PC-3 (cell line): ENCODE results near the gene DAPK1. TPM values are rescaled to one million over a fixed set of nuclear protein-coding genes. Genes with fewer than 3 reads are reported as not detected.

Experiments
- ATAC-seq: fragments of 200-7000 bp; cut with Tn5 transposase; 2 replicates; pipeline ENCODE4 v1.9.1; 2020; ENCODE audit warnings: mild to moderate bottlenecking, moderate library complexity
- BruUV-seq: library from RNA; stranded (reverse); fragments of 400-500 nt; replicated peaks from 2 replicates; lab custom pipeline; 2021; lab: Mats Ljungman, UMichigan
- CTCF ChIA-PET: fragments of 300-600 bp; sonication (Branson Sonifier 250); formaldehyde crosslinking; loops from one replicate; lab custom pipeline; 2022; ENCODE audit warnings: antibody characterized with exemption; lab: Charles Lee
- POLR2A ChIA-PET: fragments of 300-600 bp; sonication (Branson Sonifier 250); formaldehyde crosslinking; loops from one replicate; lab custom pipeline; 2022; ENCODE audit warnings: antibody characterized with exemption; ENCODE audit not compliant: unreplicated experiment; lab: Charles Lee
- DNase-seq: peaks from one replicate; pipeline ENCODE4 v3.0.0-alpha.2; 2015
- H2AFZ ChIP-seq: fragments of 300-600 bp; sonication (generic); 2 replicates; pipeline ENCODE4 v1.6.0; 2016; ENCODE audit warnings: antibody characterized with exemption, low read length
- H3F3A ChIP-seq: fragments of 300-600 bp; sonication (generic); one replicate; pipeline ENCODE4 v1.6.0; 2017; ENCODE audit warnings: antibody characterized with exemption, low read length, control low read depth, mild to moderate bottlenecking; ENCODE audit not compliant: unreplicated experiment
- H3K27ac ChIP-seq: fragments of 300-600 bp; sonication (generic); 2 replicates; pipeline ENCODE4 v1.5.1; 2016; ENCODE audit warnings: mild to moderate bottlenecking, low read length
- H3K27me3 ChIP-seq: fragments of 300-600 bp; sonication (generic); 2 replicates; pipeline ENCODE4 v1.6.1; 2016; ENCODE audit warnings: low read length, mixed read lengths
- H3K36me3 ChIP-seq: fragments of 300-600 bp; sonication (generic); 2 replicates; pipeline ENCODE4 v1.6.1; 2016; ENCODE audit warnings: low read depth, mixed run types, low read length, mixed read lengths
- H3K4me1 ChIP-seq: fragments of 300-600 bp; sonication (generic); 2 replicates; pipeline ENCODE4 v1.5.1; 2016; ENCODE audit warnings: low read length; ENCODE audit not compliant: insufficient read depth
- H3K4me2 ChIP-seq: fragments of 300-600 bp; sonication (generic); 2 replicates; pipeline ENCODE4 v1.6.0; 2016; ENCODE audit warnings: low read length
- H3K4me3 ChIP-seq: fragments of 300-600 bp; sonication (generic); 2 replicates; pipeline ENCODE4 v1.5.1; 2016; ENCODE audit warnings: mild to moderate bottlenecking, low read length, mixed read lengths
- H3K79me2 ChIP-seq: fragments of 300-600 bp; sonication (generic); 2 replicates; pipeline ENCODE4 v1.6.1; 2017; ENCODE audit warnings: low read length, mixed read lengths
- H3K9ac ChIP-seq: fragments of 300-600 bp; sonication (generic); 2 replicates; pipeline ENCODE4 v1.6.0; 2016; ENCODE audit warnings: mild to moderate bottlenecking, low read length
- H3K9me2 ChIP-seq: fragments of 300-600 bp; sonication (generic); replicated peaks from 2 replicates; pipeline ENCODE4 v1.6.1; 2016; ENCODE audit warnings: mixed run types, low read length, mixed read lengths
- H3K9me3 ChIP-seq: fragments of 300-600 bp; sonication (generic); 2 replicates; pipeline ENCODE4 v1.6.1; 2016; ENCODE audit warnings: low read length, mixed read lengths
- H4K20me1 ChIP-seq: fragments of 300-600 bp; sonication (generic); 2 replicates; pipeline ENCODE4 v1.6.1; 2016; ENCODE audit warnings: low read length, mixed read lengths
- CTCF ChIP-seq: fragments of 300-600 bp; sonication (generic); conservative IDR thresholded peaks from 2 replicates; pipeline ENCODE4 v1.5.1; 2017; ENCODE audit warnings: antibody characterized with exemption, low read depth, mild to moderate bottlenecking, low read length
- EZH2 ChIP-seq: fragments of 300-600 bp; sonication (generic); IDR thresholded peaks from one replicate; pipeline ENCODE4 v1.6.1; 2017; ENCODE audit warnings: antibody characterized with exemption, mild to moderate bottlenecking, low read length; ENCODE audit not compliant: unreplicated experiment
- EZH2phosphoT487 ChIP-seq: fragments of 300-600 bp; sonication (generic); IDR thresholded peaks from 2 replicates; pipeline ENCODE4 v1.6.1; 2018; ENCODE audit warnings: mild to moderate bottlenecking, antibody characterized with exemption, low read length, borderline replicate concordance
- intact Hi-C: fragments of 100-400 bp; cut with micrococcal nuclease; formaldehyde crosslinking; loops from 2 replicates; pipeline ENCODE4 v1.9.0; 2023
- total RNA-seq: library from RNA; depleted of rRNA; stranded (reverse); fragments of >200 nt; gene quantifications from 2 replicates; pipeline ENCODE4 v1.2.3, GENCODE V29; 2014

Gene DAPK1
- total RNA-seq, 1 experiment from 2014 or later = not detected

DNA sequence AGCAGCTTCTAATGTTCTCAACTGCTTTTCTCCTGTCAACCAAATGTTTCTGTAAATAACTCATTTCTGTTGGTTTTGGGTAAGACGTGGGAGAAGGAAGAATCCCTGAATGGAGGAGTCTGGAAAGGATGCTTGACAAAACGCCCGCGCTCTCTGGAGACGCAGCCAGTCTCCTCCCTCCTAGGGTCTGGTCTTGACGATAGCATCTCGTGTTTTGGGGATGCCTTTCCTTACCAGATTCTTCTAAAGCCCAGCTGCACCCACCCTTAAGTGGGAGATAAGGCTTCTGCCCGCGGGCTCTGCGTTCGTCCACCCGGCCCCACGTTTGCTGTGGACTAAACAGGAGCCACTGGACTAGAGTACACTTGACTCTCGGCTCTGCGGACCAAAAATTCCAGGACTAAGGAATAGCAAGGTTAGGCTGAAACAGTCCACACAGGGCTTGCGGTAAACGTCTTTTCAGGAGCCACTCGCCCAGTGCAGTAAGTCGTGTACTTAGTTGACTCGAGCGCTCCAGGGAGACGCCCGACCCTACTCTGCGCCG lies 227.8 kb downstream of the DAPK1 start:
- peak overlapping the region; percentile 87 for H3K9ac ChIP-seq
- no peaks in the 10 kb centered on the region for H4K20me1 ChIP-seq
- no peaks in the 10 kb centered on the region for H3K9me2 ChIP-seq
- ChIA-PET CTCF (no interaction called here), POLR2A (interaction anchor here (1.3 kb wide), 1 partner anchor 13 kb away, joined by 4 read pairs; no protein-coding TSS in a partner anchor)
- no peaks in the 10 kb centered on the region for H3K27me3 ChIP-seq
- H3F3A ChIP-seq = no peaks in the 10 kb centered on the region
- intact Hi-C loops = no loop called here
- TSS peak; percentile 18 for BruUV-seq
- H3K27ac ChIP-seq = no peak overlapping the region
- H3K79me2 ChIP-seq = peaks cover 9% of the 10 kb centered on the region
- peak overlapping the region; percentile 96 for H3K4me2 ChIP-seq
- peaks cover 3% of the 10 kb centered on the region; the same call in 1 of the 2 replicates for H3K4me1 ChIP-seq
- ATAC-seq (peak; percentile 37; the same call in 1 of the 2 replicates), DNase-seq (no peak)
- no peaks in the 10 kb centered on the region for H3K36me3 ChIP-seq
- TF ChIP-seq CTCF (no peak), EZH2phosphoT487 (no peak), EZH2 (no peak)
- H3K9me3 ChIP-seq = no peaks in the 10 kb centered on the region
- H3K4me3 ChIP-seq = peak overlapping the region; percentile 87
- peak overlapping the region; percentile 88 for H2AFZ ChIP-seq

GRCh38 chr9:87725900-87726709 lies 228.4 kb downstream of the DAPK1 start, which contains the start of gene CTSL:
CTSL (plus strand) TSS chr9:87726119; CDS start chr9:87727604, 1,485 bp downstream.
- no peaks in the 10 kb centered on the region for H3K27me3 ChIP-seq
- TF ChIP-seq EZH2 (no peak), CTCF (peak; percentile 35; the same call in 1 of the 2 replicates), EZH2phosphoT487 (no peak)
- H3K4me2 ChIP-seq = peak within 1 kb of the TSS; percentile 96
- peak within 1 kb of the TSS; percentile 88 for H2AFZ ChIP-seq
- H4K20me1 ChIP-seq = no peaks in the 10 kb centered on the region
- CTCF ChIA-PET = interaction anchor here (0.7 kb wide), 1 partner anchor 14 kb away, joined by 6 read pairs; no protein-coding TSS in a partner anchor
- POLR2A ChIA-PET = interaction anchor here (1.3 kb wide), 1 partner anchor 14 kb away, joined by 4 read pairs; no protein-coding TSS in a partner anchor
- DNase-seq = peak; percentile 67
- H3F3A ChIP-seq = no peaks in the 10 kb centered on the region
- no peaks in the 10 kb centered on the region for H3K36me3 ChIP-seq
- H3K9ac ChIP-seq = peak within 1 kb of the TSS; percentile 87
- H3K4me1 ChIP-seq = peaks cover 3% of the 10 kb centered on the region; the same call in 1 of the 2 replicates
- no peaks in the 10 kb centered on the region for H3K9me3 ChIP-seq
- intact Hi-C loops = no loop called here
- H3K79me2 ChIP-seq = peaks cover 9% of the 10 kb centered on the region
- peak within 1 kb of the TSS; percentile 87 for H3K4me3 ChIP-seq
- H3K27ac ChIP-seq = peak within 1 kb of the TSS; percentile 49
- BruUV-seq = no TSS peak
- H3K9me2 ChIP-seq = no peaks in the 10 kb centered on the region
- ATAC-seq = peak; percentile 93
